ENCODE measurements around the gene IRAK2. TPM values are rescaled to one million over a fixed set of nuclear protein-coding genes. Genes with fewer than 3 reads are reported as not detected.

The IRAK2 gene
- total RNA-seq, 1 donor from 2014 or later, result 2.0 TPM

DNA sequence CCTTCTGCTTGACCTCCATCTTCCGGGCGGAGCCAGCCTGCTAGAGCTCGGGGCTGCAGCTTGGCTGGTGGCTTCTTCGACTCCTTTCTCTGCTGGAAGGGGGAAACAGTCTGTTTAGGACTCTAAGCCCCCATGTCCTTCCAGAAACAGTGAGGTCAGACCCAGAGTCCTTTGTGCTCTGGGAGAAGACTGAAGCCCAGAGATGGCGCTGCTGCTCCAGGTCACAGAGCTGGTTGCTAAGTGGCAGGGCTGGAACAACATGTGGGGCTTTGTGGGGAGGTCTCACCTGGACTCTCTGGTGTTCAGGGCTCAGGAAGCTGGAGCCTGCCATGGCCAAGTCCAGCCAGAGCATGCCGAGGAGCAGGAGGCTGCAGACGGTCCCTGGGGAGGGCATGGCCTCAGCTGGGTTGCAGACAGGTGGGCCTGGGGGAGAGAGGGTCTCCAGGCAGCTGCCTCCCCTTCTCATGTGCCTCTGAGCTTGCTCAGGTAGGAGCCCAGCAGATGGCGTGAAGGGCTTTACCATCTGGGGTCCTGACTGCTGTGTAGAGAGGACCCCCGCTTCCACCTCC is 125.2 kb downstream of the IRAK2 start:
- Histone ChIP-seq H3K27ac (ENCODE audit: low read depth, low read length) (no peak overlapping the region), H3K27me3 (ENCODE audit: insufficient read depth, low read length) (no peaks in the 10 kb centered on the region), H3K36me3 (ENCODE audit: insufficient read depth, low read length) (peaks cover 6% of the 10 kb centered on the region), H2AFZ (ENCODE audit: low read depth, low read length) (no peak overlapping the region), H3K4me3 (ENCODE audit: insufficient read depth, low read depth, low read length) (no peak overlapping the region), H3K79me2 (ENCODE audit: insufficient read depth, low read length) (no peaks in the 10 kb centered on the region), H3K4me2 (ENCODE audit: low read length) (no peak overlapping the region), H3K9me3 (ENCODE audit: insufficient read depth, low read depth, low read length) (no peaks in the 10 kb centered on the region), H3K9ac (ENCODE audit: low read length) (no peak overlapping the region), H3K4me1 (ENCODE audit: insufficient read depth, low read length) (peaks cover 17% of the 10 kb centered on the region), H4K20me1 (ENCODE audit: insufficient read depth, low read length) (peaks cover 4% of the 10 kb centered on the region)
- no peaks in the 10 kb centered on the region for H3K9me3 Mint-ChIP-seq (ENCODE audit: unreplicated experiment)
- no peak overlapping the region for H3K4me3 Mint-ChIP-seq (ENCODE audit: unreplicated experiment)
- H3K27ac Mint-ChIP-seq (ENCODE audit: unreplicated experiment), result no peak overlapping the region
- no peak for FAIRE-seq
- peaks cover 24% of the 10 kb centered on the region for H3K4me1 Mint-ChIP-seq (ENCODE audit: low read depth, unreplicated experiment)
- H3K27me3 Mint-ChIP-seq (ENCODE audit: low read depth, unreplicated experiment), result no peaks in the 10 kb centered on the region
- TF ChIP-seq, protein P1, sequence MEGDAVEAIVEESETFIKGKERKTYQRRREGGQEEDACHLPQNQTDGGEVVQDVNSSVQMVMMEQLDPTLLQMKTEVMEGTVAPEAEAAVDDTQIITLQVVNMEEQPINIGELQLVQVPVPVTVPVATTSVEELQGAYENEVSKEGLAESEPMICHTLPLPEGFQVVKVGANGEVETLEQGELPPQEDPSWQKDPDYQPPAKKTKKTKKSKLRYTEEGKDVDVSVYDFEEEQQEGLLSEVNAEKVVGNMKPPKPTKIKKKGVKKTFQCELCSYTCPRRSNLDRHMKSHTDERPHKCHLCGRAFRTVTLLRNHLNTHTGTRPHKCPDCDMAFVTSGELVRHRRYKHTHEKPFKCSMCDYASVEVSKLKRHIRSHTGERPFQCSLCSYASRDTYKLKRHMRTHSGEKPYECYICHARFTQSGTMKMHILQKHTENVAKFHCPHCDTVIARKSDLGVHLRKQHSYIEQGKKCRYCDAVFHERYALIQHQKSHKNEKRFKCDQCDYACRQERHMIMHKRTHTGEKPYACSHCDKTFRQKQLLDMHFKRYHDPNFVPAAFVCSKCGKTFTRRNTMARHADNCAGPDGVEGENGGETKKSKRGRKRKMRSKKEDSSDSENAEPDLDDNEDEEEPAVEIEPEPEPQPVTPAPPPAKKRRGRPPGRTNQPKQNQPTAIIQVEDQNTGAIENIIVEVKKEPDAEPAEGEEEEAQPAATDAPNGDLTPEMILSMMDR (IDR thresholded peaks at IDR 0.05; ENCODE audit: insufficient read depth, low read depth, low read length), result no peak
- TF ChIP-seq EZH2 (IDR thresholded peaks at IDR 0.05; ENCODE audit: insufficient read depth, low read length), result no peak
- DNase-seq (ENCODE audit: low read depth), result no peak
- peaks cover 32% of the 10 kb centered on the region for H3K36me3 Mint-ChIP-seq (ENCODE audit: low read depth, unreplicated experiment)

DNA sequence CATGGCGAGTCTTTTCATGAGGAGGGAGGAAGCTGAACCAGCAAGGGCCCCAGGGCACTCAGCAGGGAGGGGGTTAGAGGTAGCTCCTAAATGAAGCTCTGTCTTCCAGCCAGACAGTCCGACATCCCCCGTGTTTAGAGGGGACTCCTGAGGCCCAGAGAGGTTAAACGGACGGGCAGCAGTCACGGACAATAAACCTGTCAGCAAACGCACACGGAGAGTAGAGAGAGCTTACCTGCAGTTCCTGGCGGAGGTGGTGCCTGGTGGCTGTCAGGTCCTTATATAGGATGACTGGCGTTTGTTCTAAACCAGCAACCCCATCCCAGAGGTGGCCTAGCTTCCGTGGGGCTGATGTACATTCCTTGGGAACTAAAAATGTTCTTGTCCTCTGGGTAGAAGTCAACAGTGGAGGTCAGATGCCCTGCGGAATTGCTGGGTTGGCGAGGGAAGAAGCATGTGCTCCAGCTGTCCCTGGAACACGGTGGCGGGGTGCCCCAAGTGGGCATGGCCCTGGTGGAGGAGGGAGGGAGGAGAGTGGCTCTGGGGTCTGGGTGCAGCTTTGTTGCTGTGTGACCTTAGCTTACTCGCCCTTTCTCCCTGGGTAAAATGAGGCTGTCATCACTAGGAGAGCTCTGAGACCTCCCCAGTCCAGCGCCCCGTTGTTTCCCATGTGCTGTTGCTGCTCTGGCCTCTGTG is 125.9 kb downstream of the IRAK2 start:
- Histone ChIP-seq H3K36me3 (ENCODE audit: insufficient read depth, low read length) (peaks cover 6% of the 10 kb centered on the region), H3K9me3 (ENCODE audit: insufficient read depth, low read depth, low read length) (no peaks in the 10 kb centered on the region), H3K27me3 (ENCODE audit: insufficient read depth, low read length) (no peaks in the 10 kb centered on the region), H3K9ac (ENCODE audit: low read length) (no peak overlapping the region), H3K4me1 (ENCODE audit: insufficient read depth, low read length) (peaks cover 17% of the 10 kb centered on the region), H3K27ac (ENCODE audit: low read depth, low read length) (no peak overlapping the region), H3K4me3 (ENCODE audit: insufficient read depth, low read depth, low read length) (no peak overlapping the region), H3K79me2 (ENCODE audit: insufficient read depth, low read length) (no peaks in the 10 kb centered on the region), H2AFZ (ENCODE audit: low read depth, low read length) (no peak overlapping the region), H4K20me1 (ENCODE audit: insufficient read depth, low read length) (peaks cover 4% of the 10 kb centered on the region), H3K4me2 (ENCODE audit: low read length) (no peak overlapping the region)
- H3K27me3 Mint-ChIP-seq (ENCODE audit: low read depth, unreplicated experiment), result no peaks in the 10 kb centered on the region
- DNase-seq (ENCODE audit: low read depth), result no peak
- no peak overlapping the region for H3K27ac Mint-ChIP-seq (ENCODE audit: unreplicated experiment)
- H3K9me3 Mint-ChIP-seq (ENCODE audit: unreplicated experiment), result no peaks in the 10 kb centered on the region
- peaks cover 17% of the 10 kb centered on the region for H3K4me1 Mint-ChIP-seq (ENCODE audit: low read depth, unreplicated experiment)
- FAIRE-seq, result no peak
- no peak overlapping the region for H3K4me3 Mint-ChIP-seq (ENCODE audit: unreplicated experiment)
- TF ChIP-seq, protein P1 (IDR thresholded peaks at IDR 0.05; ENCODE audit: insufficient read depth, low read depth, low read length), result no peak
- TF ChIP-seq EZH2 (IDR thresholded peaks at IDR 0.05; ENCODE audit: insufficient read depth, low read length), result no peak
- H3K36me3 Mint-ChIP-seq (ENCODE audit: low read depth, unreplicated experiment), result peaks cover 32% of the 10 kb centered on the region

DNA sequence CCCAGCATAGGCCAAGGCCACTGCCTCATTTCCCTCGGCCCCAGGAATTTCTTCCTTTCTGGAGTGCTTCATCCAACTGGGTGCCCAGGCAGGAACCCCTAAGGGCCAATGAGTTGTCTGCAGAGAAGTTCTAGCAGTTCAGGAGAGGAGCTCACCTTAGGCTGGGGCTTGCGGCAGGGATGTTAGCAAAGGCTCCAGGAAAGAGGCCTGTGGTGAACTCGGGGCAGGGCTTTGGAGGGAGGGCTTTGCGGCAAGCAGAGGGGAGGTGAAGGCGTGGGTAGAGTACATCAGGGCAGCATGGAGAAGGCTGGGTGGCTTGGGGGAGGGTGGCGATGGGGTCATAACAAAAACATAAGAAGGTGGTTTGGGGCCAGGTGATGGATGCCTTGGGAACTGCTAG is 126.9 kb downstream of the IRAK2 start:
- no peak for FAIRE-seq
- H3K4me2 ChIP-seq (ENCODE audit: low read length), result no peak overlapping the region
- no peaks in the 10 kb centered on the region for H3K79me2 ChIP-seq (ENCODE audit: insufficient read depth, low read length)
- Mint-ChIP-seq H3K9me3 (ENCODE audit: unreplicated experiment) (no peaks in the 10 kb centered on the region), H3K4me1 (ENCODE audit: low read depth, unreplicated experiment) (peaks cover 10% of the 10 kb centered on the region), H3K4me3 (ENCODE audit: unreplicated experiment) (no peak overlapping the region), H3K36me3 (ENCODE audit: low read depth, unreplicated experiment) (peaks cover 32% of the 10 kb centered on the region), H3K27me3 (ENCODE audit: low read depth, unreplicated experiment) (no peaks in the 10 kb centered on the region), H3K27ac (ENCODE audit: unreplicated experiment) (no peak overlapping the region)
- no peak overlapping the region for H3K27ac ChIP-seq (ENCODE audit: low read depth, low read length)
- no peaks in the 10 kb centered on the region for H3K27me3 ChIP-seq (ENCODE audit: insufficient read depth, low read length)
- DNase-seq (ENCODE audit: low read depth), result no peak
- H3K36me3 ChIP-seq (ENCODE audit: insufficient read depth, low read length), result peaks cover 6% of the 10 kb centered on the region
- TF ChIP-seq, protein P1 (IDR thresholded peaks at IDR 0.05; ENCODE audit: insufficient read depth, low read depth, low read length), result no peak
- no peak for TF ChIP-seq EZH2 (IDR thresholded peaks at IDR 0.05; ENCODE audit: insufficient read depth, low read length)
- H3K4me3 ChIP-seq (ENCODE audit: insufficient read depth, low read depth, low read length), result no peak overlapping the region
- H3K9me3 ChIP-seq (ENCODE audit: insufficient read depth, low read depth, low read length), result no peaks in the 10 kb centered on the region
- H3K9ac ChIP-seq (ENCODE audit: low read length), result no peak overlapping the region
- peaks cover 4% of the 10 kb centered on the region for H4K20me1 ChIP-seq (ENCODE audit: insufficient read depth, low read length)
- peaks cover 16% of the 10 kb centered on the region for H3K4me1 ChIP-seq (ENCODE audit: insufficient read depth, low read length)
- H2AFZ ChIP-seq (ENCODE audit: low read depth, low read length), result no peak overlapping the region

Data from astrocyte (in vitro differentiated cells and primary cell).